ENCODE measurements around the gene OLFML3. TPM values are rescaled to one million over a fixed set of nuclear protein-coding genes. Genes with fewer than 3 reads are reported as not detected.

Gene OLFML3
- total RNA-seq, 1 experiment from 2014 or later = 171 TPM

GRCh38 chr1:113999799-114000198 lies 20.5 kb downstream of the OLFML3 start:
- H3K14ac ChIP-seq (ENCODE audit: insufficient read depth, low read length) = peak overlapping the region; percentile 31; the same call in 1 of the 2 replicates
- H3T11ph ChIP-seq (ENCODE audit: low read length) = no peak overlapping the region
- H3K4me3 Mint-ChIP-seq = no peak overlapping the region
- no peak overlapping the region for H3K4ac ChIP-seq (ENCODE audit: low read depth, low read length)
- peaks cover 23 to 25% of the 10 kb centered on the region in 2 experiments for H3K9me3 Mint-ChIP-seq
- H2AFZ ChIP-seq (ENCODE audit: low read length) = no peak overlapping the region
- no peak overlapping the region for H3K56ac ChIP-seq (ENCODE audit: insufficient read length, low read depth, low read length)
- H3K27me3 ChIP-seq (ENCODE audit: insufficient read depth, low read length) = no peaks in the 10 kb centered on the region
- H3K27me3 Mint-ChIP-seq (ENCODE audit: low read depth) = peaks cover 9% of the 10 kb centered on the region
- H4K20me1 ChIP-seq (ENCODE audit: control insufficient read depth, insufficient read depth, insufficient read length) = no peaks in the 10 kb centered on the region
- H3K79me1 ChIP-seq (ENCODE audit: insufficient read depth, low read depth, low read length, poor library complexity, severe bottlenecking) = no peaks in the 10 kb centered on the region
- H2AK5ac ChIP-seq (ENCODE audit: insufficient read length, low read length) = no peak overlapping the region
- H3K4me1 Mint-ChIP-seq = peaks cover 47 to 50% of the 10 kb centered on the region in 2 experiments
- H2BK120ac ChIP-seq (ENCODE audit: low read depth, low read length, poor library complexity, severe bottlenecking) = no peak overlapping the region
- no peak overlapping the region for H4K91ac ChIP-seq (ENCODE audit: insufficient read length, low read depth, low read length)
- H3K9ac ChIP-seq (ENCODE audit: extremely low read depth, insufficient read length, low read length) = no peak overlapping the region
- WGBS (ENCODE audit: extremely low coverage, insufficient read length, low lambda C conversion rate) = no CpG with 5 or more reads among the region's 2 CpGs
- H3K23ac ChIP-seq (ENCODE audit: insufficient read length, low read depth, low read length) = no peak overlapping the region
- no peaks in the 10 kb centered on the region for H3K79me2 ChIP-seq (ENCODE audit: insufficient read depth, low read length)
- H3K9me3 ChIP-seq (ENCODE audit: control insufficient read depth, low read depth, low read length) = peaks cover 5% of the 10 kb centered on the region
- H3K4me1 ChIP-seq (ENCODE audit: insufficient read depth, low read length) = peaks cover 12% of the 10 kb centered on the region; the same call in 1 of the 2 replicates
- no peak overlapping the region for H2BK5ac ChIP-seq (ENCODE audit: insufficient read length, low read length)
- no peak for TF ChIP-seq CTCF (conservative IDR thresholded peaks at IDR 0.05)
- H3K27ac Mint-ChIP-seq = no peak overlapping the region
- no peak overlapping the region for H2BK12ac ChIP-seq (ENCODE audit: insufficient read length, low read depth, low read length)
- H3K36me3 Mint-ChIP-seq (ENCODE audit: insufficient read depth in 1 of 3, low read depth in 3 of 3) = peaks cover 10 to 30% (median 15%) of the 10 kb centered on the region in 3 experiments
- H3K27ac ChIP-seq (ENCODE audit: insufficient read length, low read depth, low read length) = no peak overlapping the region
- DNase-seq = no peak
- no peak overlapping the region for H4K8ac ChIP-seq (replicated peaks; ENCODE audit: insufficient read length, low read depth, low read length)
- H3K18ac ChIP-seq (ENCODE audit: insufficient read length, low read depth, low read length) = no peak overlapping the region
- H3K23me2 ChIP-seq (ENCODE audit: insufficient read length, low read depth, low read length, poor library complexity, severe bottlenecking) = no peaks in the 10 kb centered on the region
- no peak overlapping the region for H3K4me2 ChIP-seq (ENCODE audit: insufficient read depth, insufficient read length, low read length)
- no peak overlapping the region for H2BK20ac ChIP-seq (ENCODE audit: low read depth, low read length, poor library complexity, severe bottlenecking)
- no peak overlapping the region for H4K5ac ChIP-seq (ENCODE audit: insufficient read length, low read depth, low read length)
- no peak overlapping the region for H2BK15ac ChIP-seq (ENCODE audit: low read depth, low read length)

Data from H9 (cell line).